Neural crest cell (in vitro differentiated cells): ENCODE measurements around the gene KCNE1. TPM values are rescaled to one million over a fixed set of nuclear protein-coding genes. Genes with fewer than 3 reads are reported as not detected.

Experiments used
- DNase-seq: peaks from one replicate; pipeline ENCODE4 v3.0.0; 2021; ENCODE audit warnings: low read depth, mixed read lengths, low spot score
- H3K27ac Mint-ChIP-seq: one replicate; pipeline ENCODE4 v1.8.0; 2021; ENCODE audit warnings: mild to moderate bottlenecking, mixed read lengths; ENCODE audit not compliant: unreplicated experiment
- H3K27me3 Mint-ChIP-seq: 2 replicates; pipeline ENCODE4 v1.8.0; 2021; ENCODE audit warnings: low read depth, mild to moderate bottlenecking, mixed read lengths
- H3K36me3 Mint-ChIP-seq: 2 replicates; pipeline ENCODE4 v1.8.0; 2021; ENCODE audit warnings: low read depth, mild to moderate bottlenecking, mixed read lengths
- H3K4me1 Mint-ChIP-seq: 2 replicates; pipeline ENCODE4 v1.8.0; 2021; ENCODE audit warnings: mixed read lengths
- H3K4me3 Mint-ChIP-seq: one replicate; pipeline ENCODE4 v1.8.0; 2021; ENCODE audit warnings: mild to moderate bottlenecking, mixed read lengths
- H3K9me3 Mint-ChIP-seq: 2 replicates; pipeline ENCODE4 v1.8.0; 2021; ENCODE audit warnings: mixed read lengths
- total RNA-seq: library from RNA; stranded (reverse); gene quantifications from 2 replicates; pipeline ENCODE4 v1.2.1, GENCODE V29; 2021
- TF ChIP-seq, protein P1 (sequence below): fragments of 200-600 bp; sonication (generic); conservative IDR thresholded peaks from 2 replicates; pipeline ENCODE4 v1.5.0; 2021; ENCODE audit warnings: antibody characterized with exemption, mild to moderate bottlenecking

The KCNE1 gene
- total RNA-seq, 1 donor from 2014 or later, result 0.68 TPM

DNA sequence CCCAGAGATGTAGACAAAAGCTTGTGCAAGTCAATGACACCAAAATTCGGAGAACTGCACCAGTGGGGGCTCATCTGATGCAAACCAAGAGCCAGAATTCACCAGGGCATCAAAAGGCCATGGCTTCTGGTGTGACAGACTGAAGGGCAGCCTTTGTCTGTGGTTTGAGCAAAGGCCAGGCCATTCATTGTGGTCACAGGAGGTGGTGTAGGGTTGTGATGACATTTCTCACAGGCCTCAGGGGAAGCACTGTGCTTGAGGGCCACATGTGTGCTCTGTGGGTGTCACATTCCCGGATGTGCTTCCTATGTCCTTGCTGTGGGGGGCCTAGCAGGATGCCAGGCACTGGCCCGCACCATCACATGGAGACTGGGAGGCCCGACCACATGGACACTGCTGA, 22.5 kb upstream of the KCNE1 start:
- TF ChIP-seq, protein P1, sequence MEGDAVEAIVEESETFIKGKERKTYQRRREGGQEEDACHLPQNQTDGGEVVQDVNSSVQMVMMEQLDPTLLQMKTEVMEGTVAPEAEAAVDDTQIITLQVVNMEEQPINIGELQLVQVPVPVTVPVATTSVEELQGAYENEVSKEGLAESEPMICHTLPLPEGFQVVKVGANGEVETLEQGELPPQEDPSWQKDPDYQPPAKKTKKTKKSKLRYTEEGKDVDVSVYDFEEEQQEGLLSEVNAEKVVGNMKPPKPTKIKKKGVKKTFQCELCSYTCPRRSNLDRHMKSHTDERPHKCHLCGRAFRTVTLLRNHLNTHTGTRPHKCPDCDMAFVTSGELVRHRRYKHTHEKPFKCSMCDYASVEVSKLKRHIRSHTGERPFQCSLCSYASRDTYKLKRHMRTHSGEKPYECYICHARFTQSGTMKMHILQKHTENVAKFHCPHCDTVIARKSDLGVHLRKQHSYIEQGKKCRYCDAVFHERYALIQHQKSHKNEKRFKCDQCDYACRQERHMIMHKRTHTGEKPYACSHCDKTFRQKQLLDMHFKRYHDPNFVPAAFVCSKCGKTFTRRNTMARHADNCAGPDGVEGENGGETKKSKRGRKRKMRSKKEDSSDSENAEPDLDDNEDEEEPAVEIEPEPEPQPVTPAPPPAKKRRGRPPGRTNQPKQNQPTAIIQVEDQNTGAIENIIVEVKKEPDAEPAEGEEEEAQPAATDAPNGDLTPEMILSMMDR, result no peak
- Mint-ChIP-seq H3K9me3 (no peaks in the 10 kb centered on the region), H3K27me3 (peaks cover 2% of the 10 kb centered on the region), H3K4me3 (no peak overlapping the region), H3K36me3 (peaks cover 2% of the 10 kb centered on the region), H3K27ac (no peak overlapping the region), H3K4me1 (peaks cover 37% of the 10 kb centered on the region)
- no peak for DNase-seq

DNA sequence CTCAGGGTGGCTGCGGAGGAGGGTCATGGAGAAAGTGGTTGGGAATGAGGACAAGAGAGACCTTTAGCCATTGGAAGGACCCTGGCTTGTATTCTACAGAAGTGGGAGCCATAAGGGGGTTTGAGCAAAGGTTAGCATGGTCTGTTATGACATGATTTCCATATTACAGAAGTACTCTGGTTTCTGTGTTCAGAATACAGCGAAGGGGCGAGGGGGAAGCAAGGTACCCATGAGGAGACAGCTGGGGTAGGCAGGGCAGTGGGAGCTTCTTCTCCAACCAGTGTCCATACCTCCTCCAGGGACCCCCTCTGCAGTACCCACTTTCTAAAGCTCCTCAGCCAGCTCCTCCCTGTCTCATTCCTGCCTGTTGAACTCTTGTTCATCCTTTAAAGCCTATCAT, 21.9 kb upstream of the KCNE1 start:
- peaks cover 37% of the 10 kb centered on the region for H3K4me1 Mint-ChIP-seq
- peaks cover 2% of the 10 kb centered on the region for H3K36me3 Mint-ChIP-seq
- TF ChIP-seq, protein P1, result no peak
- no peak overlapping the region for H3K4me3 Mint-ChIP-seq
- DNase-seq, result no peak
- no peaks in the 10 kb centered on the region for H3K9me3 Mint-ChIP-seq
- no peak overlapping the region for H3K27ac Mint-ChIP-seq
- H3K27me3 Mint-ChIP-seq, result peaks cover 2% of the 10 kb centered on the region

DNA sequence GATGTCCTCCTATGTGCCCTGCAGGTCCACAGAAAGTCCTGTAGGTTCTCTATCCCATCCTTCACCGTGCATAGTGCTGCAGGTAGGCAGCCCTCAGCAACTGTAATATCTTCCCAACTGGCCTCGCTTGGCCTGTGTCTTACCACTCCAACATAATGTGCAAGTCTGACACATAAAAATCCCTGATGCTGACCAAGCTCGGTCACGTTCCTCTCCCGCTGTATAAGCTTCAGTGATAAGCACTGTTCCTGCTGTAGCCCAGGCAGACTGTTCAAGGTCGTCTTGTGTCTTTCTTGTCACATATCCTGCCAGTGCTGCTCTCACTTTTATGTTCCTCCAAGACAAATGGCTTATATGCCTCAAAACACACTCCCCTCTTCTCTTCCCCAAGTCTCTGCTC, 19.4 kb upstream of the KCNE1 start:
- no peaks in the 10 kb centered on the region for H3K9me3 Mint-ChIP-seq
- H3K36me3 Mint-ChIP-seq, result peaks cover 2% of the 10 kb centered on the region
- H3K4me1 Mint-ChIP-seq, result peaks cover 43% of the 10 kb centered on the region
- H3K4me3 Mint-ChIP-seq, result no peak overlapping the region
- peaks cover 2% of the 10 kb centered on the region for H3K27me3 Mint-ChIP-seq
- TF ChIP-seq, protein P1, result no peak
- no peak for DNase-seq
- H3K27ac Mint-ChIP-seq, result no peak overlapping the region

DNA sequence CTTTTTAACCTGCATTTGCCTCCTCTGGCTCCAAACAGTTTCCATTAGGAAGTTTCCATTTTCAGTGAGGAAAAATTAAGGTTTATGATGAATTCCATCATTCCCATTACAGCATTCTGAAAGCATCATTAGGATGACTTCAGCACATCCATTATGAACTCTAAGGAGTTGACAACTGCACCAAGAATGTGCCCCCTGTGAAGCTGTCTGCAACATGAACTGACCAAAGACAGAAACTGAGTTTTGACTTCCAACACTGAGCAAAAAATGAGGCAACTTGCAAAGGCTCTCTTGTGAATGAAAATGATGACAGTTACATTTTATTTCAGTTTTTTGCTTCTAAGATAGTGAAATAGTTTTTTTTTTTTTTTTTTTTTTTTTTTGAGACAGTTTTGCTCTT, 18.3 kb upstream of the KCNE1 start:
- H3K4me1 Mint-ChIP-seq, result peaks cover 46% of the 10 kb centered on the region
- TF ChIP-seq, protein P1, result no peak
- DNase-seq, result no peak
- H3K4me3 Mint-ChIP-seq, result no peak overlapping the region
- H3K27ac Mint-ChIP-seq, result no peak overlapping the region
- H3K36me3 Mint-ChIP-seq, result peaks cover 2% of the 10 kb centered on the region
- no peaks in the 10 kb centered on the region for H3K9me3 Mint-ChIP-seq
- peaks cover 3% of the 10 kb centered on the region for H3K27me3 Mint-ChIP-seq

DNA sequence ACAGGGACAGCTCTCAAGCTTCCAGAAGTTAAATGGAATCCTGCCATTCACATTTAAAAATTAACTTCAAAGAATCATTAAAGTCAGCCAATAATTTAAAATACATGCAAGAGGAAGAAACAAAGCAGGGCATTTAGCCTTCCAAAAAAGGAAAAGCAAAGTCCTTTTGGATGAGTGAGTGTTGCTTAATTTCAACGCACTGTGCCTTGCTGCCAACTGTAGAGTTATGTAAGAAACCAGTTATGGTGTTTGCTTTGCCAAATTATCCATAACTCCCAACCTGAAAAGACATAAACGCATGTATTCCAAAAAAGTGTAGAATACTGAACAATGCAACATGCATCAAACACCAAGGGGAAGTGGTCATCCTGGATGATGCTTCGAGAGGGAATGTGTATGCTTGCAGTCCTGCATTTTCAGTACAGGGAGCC, 16.1 kb upstream of the KCNE1 start:
- Mint-ChIP-seq H3K27me3 (peaks cover 15% of the 10 kb centered on the region), H3K36me3 (no peaks in the 10 kb centered on the region), H3K4me3 (no peak overlapping the region), H3K4me1 (peaks cover 44% of the 10 kb centered on the region), H3K27ac (no peak overlapping the region), H3K9me3 (no peaks in the 10 kb centered on the region)
- TF ChIP-seq, protein P1, result no peak
- DNase-seq, result no peak
